PC-3 (cell line): ENCODE results near the gene GPR22. TPM values are rescaled to one million over a fixed set of nuclear protein-coding genes. Genes with fewer than 3 reads are reported as not detected.

Experiments used
- ATAC-seq: fragments of 200-7000 bp; cut with Tn5 transposase; 2 replicates; pipeline ENCODE4 v1.9.1; 2020; ENCODE audit warnings: mild to moderate bottlenecking, moderate library complexity
- BruUV-seq: library from RNA; stranded (reverse); fragments of 400-500 nt; replicated peaks from 2 replicates; lab custom pipeline; 2021; lab: Mats Ljungman, UMichigan
- CTCF ChIA-PET: fragments of 300-600 bp; sonication (Branson Sonifier 250); formaldehyde crosslinking; loops from one replicate; lab custom pipeline; 2022; ENCODE audit warnings: antibody characterized with exemption; lab: Charles Lee
- POLR2A ChIA-PET: fragments of 300-600 bp; sonication (Branson Sonifier 250); formaldehyde crosslinking; loops from one replicate; lab custom pipeline; 2022; ENCODE audit warnings: antibody characterized with exemption; ENCODE audit not compliant: unreplicated experiment; lab: Charles Lee
- DNase-seq: peaks from one replicate; pipeline ENCODE4 v3.0.0-alpha.2; 2015
- H2AFZ ChIP-seq: fragments of 300-600 bp; sonication (generic); 2 replicates; pipeline ENCODE4 v1.6.0; 2016; ENCODE audit warnings: antibody characterized with exemption, low read length
- H3F3A ChIP-seq: fragments of 300-600 bp; sonication (generic); one replicate; pipeline ENCODE4 v1.6.0; 2017; ENCODE audit warnings: antibody characterized with exemption, low read length, control low read depth, mild to moderate bottlenecking; ENCODE audit not compliant: unreplicated experiment
- H3K27ac ChIP-seq: fragments of 300-600 bp; sonication (generic); 2 replicates; pipeline ENCODE4 v1.5.1; 2016; ENCODE audit warnings: mild to moderate bottlenecking, low read length
- H3K27me3 ChIP-seq: fragments of 300-600 bp; sonication (generic); 2 replicates; pipeline ENCODE4 v1.6.1; 2016; ENCODE audit warnings: low read length, mixed read lengths
- H3K36me3 ChIP-seq: fragments of 300-600 bp; sonication (generic); 2 replicates; pipeline ENCODE4 v1.6.1; 2016; ENCODE audit warnings: low read depth, mixed run types, low read length, mixed read lengths
- H3K4me1 ChIP-seq: fragments of 300-600 bp; sonication (generic); 2 replicates; pipeline ENCODE4 v1.5.1; 2016; ENCODE audit warnings: low read length; ENCODE audit not compliant: insufficient read depth
- H3K4me2 ChIP-seq: fragments of 300-600 bp; sonication (generic); 2 replicates; pipeline ENCODE4 v1.6.0; 2016; ENCODE audit warnings: low read length
- H3K4me3 ChIP-seq: fragments of 300-600 bp; sonication (generic); 2 replicates; pipeline ENCODE4 v1.5.1; 2016; ENCODE audit warnings: mild to moderate bottlenecking, low read length, mixed read lengths
- H3K79me2 ChIP-seq: fragments of 300-600 bp; sonication (generic); 2 replicates; pipeline ENCODE4 v1.6.1; 2017; ENCODE audit warnings: low read length, mixed read lengths
- H3K9ac ChIP-seq: fragments of 300-600 bp; sonication (generic); 2 replicates; pipeline ENCODE4 v1.6.0; 2016; ENCODE audit warnings: mild to moderate bottlenecking, low read length
- H3K9me2 ChIP-seq: fragments of 300-600 bp; sonication (generic); replicated peaks from 2 replicates; pipeline ENCODE4 v1.6.1; 2016; ENCODE audit warnings: mixed run types, low read length, mixed read lengths
- H3K9me3 ChIP-seq: fragments of 300-600 bp; sonication (generic); 2 replicates; pipeline ENCODE4 v1.6.1; 2016; ENCODE audit warnings: low read length, mixed read lengths
- H4K20me1 ChIP-seq: fragments of 300-600 bp; sonication (generic); 2 replicates; pipeline ENCODE4 v1.6.1; 2016; ENCODE audit warnings: low read length, mixed read lengths
- CTCF ChIP-seq: fragments of 300-600 bp; sonication (generic); conservative IDR thresholded peaks from 2 replicates; pipeline ENCODE4 v1.5.1; 2017; ENCODE audit warnings: antibody characterized with exemption, low read depth, mild to moderate bottlenecking, low read length
- EZH2 ChIP-seq: fragments of 300-600 bp; sonication (generic); IDR thresholded peaks from one replicate; pipeline ENCODE4 v1.6.1; 2017; ENCODE audit warnings: antibody characterized with exemption, mild to moderate bottlenecking, low read length; ENCODE audit not compliant: unreplicated experiment
- EZH2phosphoT487 ChIP-seq: fragments of 300-600 bp; sonication (generic); IDR thresholded peaks from 2 replicates; pipeline ENCODE4 v1.6.1; 2018; ENCODE audit warnings: mild to moderate bottlenecking, antibody characterized with exemption, low read length, borderline replicate concordance
- intact Hi-C: fragments of 100-400 bp; cut with micrococcal nuclease; formaldehyde crosslinking; loops from 2 replicates; pipeline ENCODE4 v1.9.0; 2023
- total RNA-seq: library from RNA; depleted of rRNA; stranded (reverse); fragments of >200 nt; gene quantifications from 2 replicates; pipeline ENCODE4 v1.2.3, GENCODE V29; 2014

Gene GPR22
- total RNA-seq, 1 experiment from 2014 or later, result not detected

- POLR2A ChIA-PET, result no interaction called here
- H3K36me3 ChIP-seq, result no peaks in the 10 kb centered on the region
- no peak overlapping the region for H2AFZ ChIP-seq
- H3K4me1 ChIP-seq, result peaks cover 16% of the 10 kb centered on the region
- no TSS peak for BruUV-seq
- peak overlapping the region; percentile 75 for H3K4me2 ChIP-seq
- intact Hi-C loops, result no loop called here
- DNase-seq, result peak; percentile 69
- peak; percentile 100 for ATAC-seq
- H3K9me3 ChIP-seq, result no peaks in the 10 kb centered on the region
- H3K4me3 ChIP-seq, result no peak overlapping the region
- no peaks in the 10 kb centered on the region for H3K27me3 ChIP-seq
- no peak overlapping the region for H3K9ac ChIP-seq
- H3K79me2 ChIP-seq, result peaks cover 41% of the 10 kb centered on the region
- CTCF ChIA-PET, result no interaction called here
- no peak for TF ChIP-seq CTCF
- no peak for TF ChIP-seq EZH2phosphoT487
- TF ChIP-seq EZH2, result no peak
- H3K27ac ChIP-seq, result peak overlapping the region; percentile 72
- no peaks in the 10 kb centered on the region for H3K9me2 ChIP-seq
- peaks cover 6% of the 10 kb centered on the region for H3F3A ChIP-seq
- H4K20me1 ChIP-seq, result peaks cover 3% of the 10 kb centered on the region; the same call in 1 of the 2 replicates
Measured at GRCh38 chr7:107494315-107494751, 24.5 kb downstream of the GPR22 start.

- H3K79me2 ChIP-seq, result peaks cover 41% of the 10 kb centered on the region
- H3K9me2 ChIP-seq, result no peaks in the 10 kb centered on the region
- ChIA-PET CTCF (no interaction called here), POLR2A (no interaction called here)
- no peaks in the 10 kb centered on the region for H3K27me3 ChIP-seq
- no TSS peak for BruUV-seq
- TF ChIP-seq EZH2phosphoT487, result no peak
- TF ChIP-seq EZH2, result no peak
- no peak for TF ChIP-seq CTCF
- no peaks in the 10 kb centered on the region for H3K36me3 ChIP-seq
- no peaks in the 10 kb centered on the region for H3K9me3 ChIP-seq
- peak overlapping the region; percentile 72 for H3K27ac ChIP-seq
- no peak overlapping the region for H3K9ac ChIP-seq
- peaks cover 3% of the 10 kb centered on the region; the same call in 1 of the 2 replicates for H4K20me1 ChIP-seq
- peak overlapping the region; percentile 75 for H3K4me2 ChIP-seq
- H3F3A ChIP-seq, result peaks cover 6% of the 10 kb centered on the region
- intact Hi-C loops, result no loop called here
- ATAC-seq (peak; percentile 35), DNase-seq (no peak)
- peak overlapping the region; percentile 28; the same call in 1 of the 2 replicates for H3K4me3 ChIP-seq
- H3K4me1 ChIP-seq, result peaks cover 16% of the 10 kb centered on the region
- H2AFZ ChIP-seq, result 0 out of 2 replicates have a peak overlapping the region, but pooled peaks have one; percentile 6
Measured at GRCh38 chr7:107494884-107495283, 25.0 kb downstream of the GPR22 start.

GRCh38 chr7:107495516-107495915 lies 25.7 kb downstream of the GPR22 start:
- Histone ChIP-seq H3K36me3 (no peaks in the 10 kb centered on the region), H3K4me2 (0 out of 2 replicates have a peak overlapping the region, but pooled peaks have one; percentile 75), H3K9me2 (no peaks in the 10 kb centered on the region), H3F3A (peaks cover 6% of the 10 kb centered on the region), H3K4me3 (no peak overlapping the region), H3K27ac (no peak overlapping the region), H3K79me2 (peaks cover 41% of the 10 kb centered on the region), H4K20me1 (peaks cover 3% of the 10 kb centered on the region; the same call in 1 of the 2 replicates), H2AFZ (no peak overlapping the region), H3K4me1 (peaks cover 16% of the 10 kb centered on the region), H3K9me3 (no peaks in the 10 kb centered on the region), H3K27me3 (no peaks in the 10 kb centered on the region), H3K9ac (no peak overlapping the region)
- TF ChIP-seq EZH2phosphoT487, result no peak
- TF ChIP-seq CTCF, result no peak
- no peak for TF ChIP-seq EZH2
- no TSS peak for BruUV-seq
- DNase-seq, result no peak
- intact Hi-C loops, result no loop called here
- POLR2A ChIA-PET, result no interaction called here
- ATAC-seq, result no peak
- CTCF ChIA-PET, result no interaction called here
